Esophagus muscularis mucosa (tissue), 4 donors: ENCODE data around the gene KDM6A.

ENCODE experiments used
- CTCF ChIP-seq, 3 experiments: fragments of 200-600 bp in 2 of 3; fragments of 450-650 bp in 1 of 3; sonication (generic) in 2 of 3; IDR thresholded peaks; one replicate each; pipeline ENCODE4 v1.5.1; 2017 to 2019; ENCODE audit warnings: antibody characterized with exemption in 3 of 3, mild to moderate bottlenecking in 2 of 3, moderate library complexity in 1 of 3
- EP300 ChIP-seq: sonication (generic); formaldehyde crosslinking; IDR thresholded peaks from one replicate; pipeline ENCODE4 v1.6.1; 2017; ENCODE audit warnings: antibody characterized with exemption
- POLR2A ChIP-seq: fragments of 450-650 bp; IDR thresholded peaks from one replicate; pipeline ENCODE4 v1.6.1; 2017; ENCODE audit warnings: antibody characterized with exemption, moderate library complexity, mild to moderate bottlenecking, low read depth

- no peak for TF ChIP-seq CTCF (IDR thresholded peaks at IDR 0.05)
- TF ChIP-seq POLR2A, result no peak
- no peak for TF ChIP-seq EP300
These were observed 24.6 kb downstream of the KDM6A start for GRCh38 chrX:44897539-44897938.
